Measurements from ENCODE around the gene MTCL1.

Gene MTCL1

GRCh38 chr18:8833480-8833879, 128.1 kb downstream of the MTCL1 start:
- no peak for DNase-seq (ENCODE audit: low read depth, low spot score)

- no peak for DNase-seq (ENCODE audit: low read depth, low spot score)
These were observed 129.5 kb downstream of the MTCL1 start for GRCh38 chr18:8834881-8835280.

- DNase-seq (ENCODE audit: low read depth, low spot score): no peak
These were observed 130.2 kb downstream of the MTCL1 start for GRCh38 chr18:8835521-8835953.

GRCh38 chr18:8839281-8839680, 133.9 kb downstream of the MTCL1 start:
- no peak for DNase-seq (ENCODE audit: low read depth, low spot score)

GRCh38 chr18:8841781-8842485, 136.6 kb downstream of the MTCL1 start:
- no peak for DNase-seq (ENCODE audit: low read depth, low spot score)

- DNase-seq (ENCODE audit: low read depth, low spot score): no peak
These were observed 137.2 kb downstream of the MTCL1 start for GRCh38 chr18:8842506-8842905.

- no peak for DNase-seq (ENCODE audit: low read depth, low spot score)
These were observed 137.6 kb downstream of the MTCL1 start for GRCh38 chr18:8843005-8843404.

GRCh38 chr18:8844721-8845148, 139.4 kb downstream of the MTCL1 start:
- no peak for DNase-seq (ENCODE audit: low read depth, low spot score)

GRCh38 chr18:8845506-8845905, 140.2 kb downstream of the MTCL1 start:
- no peak for DNase-seq (ENCODE audit: low read depth, low spot score)

GRCh38 chr18:8847066-8847755, 141.9 kb downstream of the MTCL1 start:
- DNase-seq (ENCODE audit: low read depth, low spot score): no peak

- DNase-seq (ENCODE audit: low read depth, low spot score): no peak
These were observed 142.5 kb downstream of the MTCL1 start for GRCh38 chr18:8847900-8848299.

GRCh38 chr18:8848541-8848940, 143.2 kb downstream of the MTCL1 start:
- DNase-seq (ENCODE audit: low read depth, low spot score): no peak

GRCh38 chr18:8849696-8850095, 144.3 kb downstream of the MTCL1 start:
- no peak for DNase-seq (ENCODE audit: low read depth, low spot score)

- no peak for DNase-seq (ENCODE audit: low read depth, low spot score)
These were observed 146.3 kb downstream of the MTCL1 start for GRCh38 chr18:8851659-8852058.

- DNase-seq (ENCODE audit: low read depth, low spot score): no peak
These were observed 149.2 kb downstream of the MTCL1 start for GRCh38 chr18:8854550-8854949.

GRCh38 chr18:8854962-8855361, 149.6 kb downstream of the MTCL1 start:
- no peak for DNase-seq (ENCODE audit: low read depth, low spot score)

GRCh38 chr18:8856212-8856611, 150.9 kb downstream of the MTCL1 start:
- no peak for DNase-seq (ENCODE audit: low read depth, low spot score)

GRCh38 chr18:8856769-8857393, 151.5 kb downstream of the MTCL1 start:
- no peak for DNase-seq (ENCODE audit: low read depth, low spot score)

GRCh38 chr18:8857806-8858205, 152.4 kb downstream of the MTCL1 start:
- DNase-seq (ENCODE audit: low read depth, low spot score): no peak

- no peak for DNase-seq (ENCODE audit: low read depth, low spot score)
These were observed 153.6 kb downstream of the MTCL1 start for GRCh38 chr18:8858888-8859511.

- no peak for DNase-seq (ENCODE audit: low read depth, low spot score)
These were observed 155.7 kb downstream of the MTCL1 start for GRCh38 chr18:8860845-8861642.

- no peak for DNase-seq (ENCODE audit: low read depth, low spot score)
These were observed 158.1 kb downstream of the MTCL1 start for GRCh38 chr18:8863427-8863826.
